Measurements from ENCODE around the gene S100A6. TPM values are rescaled to one million over a fixed set of nuclear protein-coding genes. Genes with fewer than 3 reads are reported as not detected.

Gene S100A6
- total and polyA plus RNA-seq, 2 donors (not counting 1 experiment from before 2014, with no cell fraction given), result 110 to 213 TPM

GRCh38 chr1:153549741-153550397 lies 14.1 kb upstream of the S100A6 start:
- ChIA-PET CTCF (interaction anchor here (1.1 to 7.5 kb wide), 4 partner anchors 13 to 48 kb away, joined by 3 to 59 read pairs (median 5); partner anchors contain the start of genes S100A2 and S100A6), POLR2A (no interaction called here)
- no peaks in the 10 kb centered on the region for H3K36me3 ChIP-seq (replicated peaks in 1 of 2; ENCODE audit: control extremely low read depth in 1 of 2, control insufficient read depth in 1 of 2, extremely low read depth in 1 of 2, insufficient read depth in 2 of 2, low read length in 1 of 2)
- H4K20me1 ChIP-seq (ENCODE audit: control insufficient read depth, insufficient read depth, low read length, poor library complexity, severe bottlenecking), result no peaks in the 10 kb centered on the region
- peaks cover 19 to 21% of the 10 kb centered on the region in 2 donors for H3K4me1 ChIP-seq (ENCODE audit: control insufficient read depth in 2 of 2, insufficient read depth in 2 of 2, low read length in 2 of 2)
- H2AFZ ChIP-seq (ENCODE audit: insufficient read depth, low read depth, low read length, poor library complexity, severe bottlenecking), result no peak overlapping the region
- no peak overlapping the region for H3K27ac ChIP-seq (ENCODE audit: low read length in 2 of 2)
- ATAC-seq (ENCODE audit: low read depth) (no peak), DNase-seq (no peak)
- H3K4me2 ChIP-seq (replicated peaks; ENCODE audit: low read depth, low read length, poor library complexity, severe bottlenecking), result no peak overlapping the region
- no peaks in the 10 kb centered on the region for H3K9me3 Mint-ChIP-seq (ENCODE audit: insufficient read depth)
- H3K27me3 ChIP-seq (replicated peaks in 1 of 4; ENCODE audit: control extremely low read depth in 1 of 4, control insufficient read depth in 3 of 4, insufficient read depth in 4 of 4, low read length in 3 of 4), result peaks cover 0 to 5% (median 0%) of the 10 kb centered on the region in 4 experiments
- WGBS (ENCODE audit: insufficient coverage), result 95% methylated on average over 6 of the region's 6 CpGs
- no peaks in the 10 kb centered on the region for H3K79me2 ChIP-seq (ENCODE audit: control insufficient read depth, insufficient read depth, low read length)
- H3K4me3 Mint-ChIP-seq, result no peak overlapping the region
- peaks cover 16% of the 10 kb centered on the region for H3K27me3 Mint-ChIP-seq
- H3K4me3 ChIP-seq (ENCODE audit: control extremely low read depth in 1 of 5, extremely low read depth in 1 of 5, insufficient read depth in 1 of 5, low read depth in 2 of 5, low read length in 4 of 5), result no peak overlapping the region
- peaks cover 23% of the 10 kb centered on the region for H3K4me1 Mint-ChIP-seq
- H3K9ac ChIP-seq (ENCODE audit: low read length), result no peak overlapping the region
- TF ChIP-seq EZH2 (IDR thresholded peaks at IDR 0.05; ENCODE audit: borderline replicate concordance, insufficient read depth, low read depth, low read length, poor library complexity, severe bottlenecking), result no peak
- TF ChIP-seq, protein P1, sequence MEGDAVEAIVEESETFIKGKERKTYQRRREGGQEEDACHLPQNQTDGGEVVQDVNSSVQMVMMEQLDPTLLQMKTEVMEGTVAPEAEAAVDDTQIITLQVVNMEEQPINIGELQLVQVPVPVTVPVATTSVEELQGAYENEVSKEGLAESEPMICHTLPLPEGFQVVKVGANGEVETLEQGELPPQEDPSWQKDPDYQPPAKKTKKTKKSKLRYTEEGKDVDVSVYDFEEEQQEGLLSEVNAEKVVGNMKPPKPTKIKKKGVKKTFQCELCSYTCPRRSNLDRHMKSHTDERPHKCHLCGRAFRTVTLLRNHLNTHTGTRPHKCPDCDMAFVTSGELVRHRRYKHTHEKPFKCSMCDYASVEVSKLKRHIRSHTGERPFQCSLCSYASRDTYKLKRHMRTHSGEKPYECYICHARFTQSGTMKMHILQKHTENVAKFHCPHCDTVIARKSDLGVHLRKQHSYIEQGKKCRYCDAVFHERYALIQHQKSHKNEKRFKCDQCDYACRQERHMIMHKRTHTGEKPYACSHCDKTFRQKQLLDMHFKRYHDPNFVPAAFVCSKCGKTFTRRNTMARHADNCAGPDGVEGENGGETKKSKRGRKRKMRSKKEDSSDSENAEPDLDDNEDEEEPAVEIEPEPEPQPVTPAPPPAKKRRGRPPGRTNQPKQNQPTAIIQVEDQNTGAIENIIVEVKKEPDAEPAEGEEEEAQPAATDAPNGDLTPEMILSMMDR (IDR thresholded peaks at IDR 0.05), result no peak
- intact Hi-C loops (cut with micrococcal nuclease), result no loop called here
- H3K27ac Mint-ChIP-seq, result no peak overlapping the region
- H3K9me3 ChIP-seq (ENCODE audit: control extremely low read depth in 1 of 3, control insufficient read depth in 2 of 3, insufficient read depth in 1 of 3, low read length in 2 of 3), result no peaks in the 10 kb centered on the region
